ENCODE results near the gene AATK.

AATK gene

DNA sequence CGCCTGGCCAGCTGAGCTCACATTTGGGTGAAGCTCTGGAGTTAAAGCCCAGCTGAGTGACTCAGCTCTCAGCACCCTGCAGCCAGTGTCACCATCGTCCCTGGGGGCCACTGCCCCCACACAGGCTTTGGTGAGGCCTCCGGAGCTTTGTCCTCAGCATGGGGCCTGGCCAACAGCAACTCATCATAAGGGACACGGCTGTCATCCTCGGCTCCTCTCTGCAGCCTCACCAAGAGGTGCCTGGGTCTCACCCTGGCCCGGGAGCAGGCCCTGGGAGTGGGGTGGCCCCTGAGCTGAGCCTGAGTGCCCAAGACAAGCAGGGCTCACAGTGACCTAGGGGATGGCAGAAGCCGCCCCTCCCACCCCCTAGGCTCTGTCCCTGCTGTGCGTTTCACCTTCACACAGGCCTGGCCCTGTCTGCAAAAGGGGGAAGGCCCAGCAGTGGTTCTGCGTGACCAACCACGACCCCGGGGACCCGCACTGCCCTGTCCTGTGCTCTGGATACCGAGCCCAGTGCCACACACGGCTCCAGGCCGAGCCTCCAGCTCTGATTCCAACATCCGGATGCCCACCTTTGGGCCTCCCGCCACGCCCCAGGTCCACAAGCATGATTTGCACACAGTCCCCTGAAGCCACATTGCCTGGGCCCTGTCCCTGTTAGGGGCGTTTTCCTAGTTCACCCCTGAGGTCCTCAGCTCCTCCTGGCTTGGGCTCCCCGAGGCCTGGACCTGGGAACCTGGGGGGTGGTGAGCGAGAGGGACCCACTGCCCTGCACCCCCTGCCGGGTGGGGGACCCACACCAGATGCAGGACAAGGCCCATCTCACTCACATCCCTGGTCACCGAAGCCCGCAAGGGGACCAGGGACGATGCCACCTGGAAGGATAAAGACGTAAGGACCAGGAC, 21.8 kb upstream of the AATK start:
- DNase-seq (ENCODE audit: extremely low spot score): no peak
- POLR2A ChIA-PET: no interaction called here
- CTCF ChIA-PET: no interaction called here
- TF ChIP-seq TARDBP (IDR thresholded peaks at IDR 0.05): no peak
- no peak for TF ChIP-seq LEF1 (IDR thresholded peaks at IDR 0.05; ENCODE audit: borderline replicate concordance)
- no peak for TF ChIP-seq NFRKB (IDR thresholded peaks at IDR 0.05)
- no peak for TF ChIP-seq ELF4 (IDR thresholded peaks at IDR 0.05)
- TF ChIP-seq SP1 (IDR thresholded peaks at IDR 0.05): no peak
- TF ChIP-seq, protein P1, sequence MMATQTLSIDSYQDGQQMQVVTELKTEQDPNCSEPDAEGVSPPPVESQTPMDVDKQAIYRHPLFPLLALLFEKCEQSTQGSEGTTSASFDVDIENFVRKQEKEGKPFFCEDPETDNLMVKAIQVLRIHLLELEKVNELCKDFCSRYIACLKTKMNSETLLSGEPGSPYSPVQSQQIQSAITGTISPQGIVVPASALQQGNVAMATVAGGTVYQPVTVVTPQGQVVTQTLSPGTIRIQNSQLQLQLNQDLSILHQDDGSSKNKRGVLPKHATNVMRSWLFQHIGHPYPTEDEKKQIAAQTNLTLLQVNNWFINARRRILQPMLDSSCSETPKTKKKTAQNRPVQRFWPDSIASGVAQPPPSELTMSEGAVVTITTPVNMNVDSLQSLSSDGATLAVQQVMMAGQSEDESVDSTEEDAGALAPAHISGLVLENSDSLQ (IDR thresholded peaks at IDR 0.05): no peak
- TF ChIP-seq ZNF384 (IDR thresholded peaks at IDR 0.05): no peak
- no peak for TF ChIP-seq FOXA1 (IDR thresholded peaks at IDR 0.05)
- no peak for TF ChIP-seq CTBP1 (IDR thresholded peaks at IDR 0.05; ENCODE audit: borderline replicate concordance)
- no peak for TF ChIP-seq SUZ12 (IDR thresholded peaks at IDR 0.05)

DNA sequence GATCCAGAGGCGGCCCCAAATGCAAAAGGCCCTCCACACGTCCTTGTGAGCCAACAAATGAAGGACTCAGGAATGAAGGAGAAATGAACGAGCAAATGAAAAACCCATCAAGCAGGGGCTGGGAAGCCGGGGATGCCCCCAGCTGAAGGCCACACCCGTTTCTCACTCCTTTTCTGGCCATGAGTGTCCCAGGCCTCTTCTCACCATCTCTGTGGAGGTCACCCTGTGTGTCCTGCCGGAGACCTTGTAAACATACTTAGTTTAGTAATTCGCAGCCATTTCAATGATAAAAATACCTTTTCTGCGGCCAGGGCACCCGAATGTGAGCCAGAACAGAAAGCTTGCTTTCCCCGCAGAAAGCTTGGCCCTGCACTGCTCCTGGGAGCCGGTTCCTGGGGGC, 21.1 kb upstream of the AATK start:
- ChIA-PET CTCF (no interaction called here), POLR2A (no interaction called here)
- DNase-seq (ENCODE audit: extremely low spot score): no peak
- TF ChIP-seq ELF4 (IDR thresholded peaks at IDR 0.05) (no peak), FOXM1 (IDR thresholded peaks at IDR 0.05; ENCODE audit: borderline replicate concordance) (no peak), FOXK2 (IDR thresholded peaks at IDR 0.05) (no peak), ARNT (IDR thresholded peaks at IDR 0.05) (no peak), L3MBTL2 (conservative IDR thresholded peaks at IDR 0.05) (no peak), TARDBP (IDR thresholded peaks at IDR 0.05) (no peak)
- TF ChIP-seq, protein P1 (IDR thresholded peaks at IDR 0.05): no peak

DNA sequence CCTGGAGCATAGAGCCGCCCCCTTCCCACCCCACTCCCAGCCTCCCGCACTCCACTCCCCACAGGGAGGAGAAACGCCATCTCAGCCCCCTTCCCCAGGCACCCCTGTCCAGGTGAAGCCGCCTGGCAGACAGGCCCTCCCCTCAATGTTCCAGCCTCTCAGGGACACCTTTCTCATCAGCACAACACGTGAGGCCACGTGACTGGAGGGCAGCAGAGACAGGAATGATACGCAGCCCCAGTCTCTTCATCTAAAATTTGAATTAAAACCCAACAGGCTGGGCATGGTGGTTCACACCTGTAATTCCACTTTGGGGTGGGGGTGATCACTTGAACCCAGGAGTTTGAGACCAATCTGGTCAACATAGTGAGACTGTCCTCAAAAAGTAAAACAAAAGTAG, 20.2 kb upstream of the AATK start:
- TF ChIP-seq FOXM1 (IDR thresholded peaks at IDR 0.05; ENCODE audit: borderline replicate concordance) (no peak), FOXA1 (IDR thresholded peaks at IDR 0.05) (no peak), SP1 (IDR thresholded peaks at IDR 0.05) (no peak), SUZ12 (IDR thresholded peaks at IDR 0.05) (no peak), ARNT (IDR thresholded peaks at IDR 0.05) (no peak), BHLHE40 (IDR thresholded peaks at IDR 0.05; ENCODE audit: borderline replicate concordance) (no peak), FOXK2 (IDR thresholded peaks at IDR 0.05) (no peak), ELF4 (IDR thresholded peaks at IDR 0.05) (no peak), ZNF384 (IDR thresholded peaks at IDR 0.05) (no peak), NFRKB (IDR thresholded peaks at IDR 0.05) (no peak), HDGF (IDR thresholded peaks at IDR 0.05; ENCODE audit: borderline replicate concordance) (no peak), TARDBP (IDR thresholded peaks at IDR 0.05) (no peak), L3MBTL2 (conservative IDR thresholded peaks at IDR 0.05) (no peak), CTBP1 (IDR thresholded peaks at IDR 0.05; ENCODE audit: borderline replicate concordance) (no peak), LEF1 (IDR thresholded peaks at IDR 0.05; ENCODE audit: borderline replicate concordance) (no peak)
- TF ChIP-seq, protein P1 (IDR thresholded peaks at IDR 0.05): no peak
- CTCF ChIA-PET: no interaction called here
- DNase-seq (ENCODE audit: extremely low spot score): no peak
- POLR2A ChIA-PET: no interaction called here

DNA sequence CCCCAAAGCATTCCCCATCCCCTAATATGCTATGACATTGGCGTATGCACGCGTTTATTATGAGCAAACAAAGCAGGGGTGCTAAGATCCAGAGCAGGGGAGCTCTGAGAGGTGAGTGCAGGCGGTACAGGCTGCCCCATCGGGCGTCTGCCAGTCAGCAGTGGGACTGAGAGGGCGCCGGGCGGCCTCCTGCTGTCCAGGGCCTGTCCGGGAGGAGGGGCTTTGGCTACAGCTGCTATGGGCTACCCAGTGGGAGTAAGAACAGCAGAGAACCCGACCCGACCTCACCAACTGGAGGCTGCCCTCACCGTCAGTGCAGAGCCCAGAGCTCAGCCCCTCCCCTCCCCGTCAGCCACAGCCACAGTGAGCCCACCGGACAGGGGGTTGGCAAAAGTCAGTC, 18.5 kb upstream of the AATK start:
- TF ChIP-seq, protein P1 (IDR thresholded peaks at IDR 0.05): no peak
- TF ChIP-seq ELF4 (IDR thresholded peaks at IDR 0.05) (no peak), ZNF384 (IDR thresholded peaks at IDR 0.05) (no peak), TARDBP (IDR thresholded peaks at IDR 0.05) (no peak), SUZ12 (IDR thresholded peaks at IDR 0.05) (no peak), LEF1 (IDR thresholded peaks at IDR 0.05; ENCODE audit: borderline replicate concordance) (no peak), NFRKB (IDR thresholded peaks at IDR 0.05) (no peak), L3MBTL2 (conservative IDR thresholded peaks at IDR 0.05) (no peak), BHLHE40 (IDR thresholded peaks at IDR 0.05; ENCODE audit: borderline replicate concordance) (no peak), CTBP1 (IDR thresholded peaks at IDR 0.05; ENCODE audit: borderline replicate concordance) (no peak), ARNT (IDR thresholded peaks at IDR 0.05) (no peak), FOXK2 (IDR thresholded peaks at IDR 0.05) (no peak), HDGF (IDR thresholded peaks at IDR 0.05; ENCODE audit: borderline replicate concordance) (no peak)
- DNase-seq (ENCODE audit: extremely low spot score): no peak
- ChIA-PET CTCF (no interaction called here), POLR2A (no interaction called here)

DNA sequence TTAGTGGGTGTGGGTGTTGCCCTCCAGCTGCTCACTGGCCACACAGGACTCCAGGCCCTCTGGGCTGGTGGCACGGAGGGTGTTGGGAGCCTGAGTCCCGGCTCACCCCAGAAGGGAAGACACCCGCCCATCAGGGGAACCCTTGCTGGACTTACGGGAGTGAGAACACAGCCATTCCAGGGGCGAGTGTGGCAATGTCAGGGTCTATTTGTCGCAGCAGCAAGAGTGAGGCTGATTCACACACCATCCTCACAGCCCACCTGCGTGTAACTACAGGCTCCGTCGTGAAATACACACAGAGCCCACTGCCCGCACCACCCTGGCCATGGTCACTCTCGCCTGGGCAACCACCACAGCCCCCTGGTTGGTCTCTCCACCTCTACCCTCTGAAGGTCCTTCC, 17.8 kb upstream of the AATK start:
- no peak for DNase-seq (ENCODE audit: extremely low spot score)
- TF ChIP-seq NFRKB (IDR thresholded peaks at IDR 0.05) (no peak), ARNT (IDR thresholded peaks at IDR 0.05) (no peak), FOXK2 (IDR thresholded peaks at IDR 0.05) (no peak), ZNF384 (IDR thresholded peaks at IDR 0.05) (no peak), L3MBTL2 (conservative IDR thresholded peaks at IDR 0.05) (no peak), SUZ12 (IDR thresholded peaks at IDR 0.05) (no peak), FOXA1 (IDR thresholded peaks at IDR 0.05) (no peak), SP1 (IDR thresholded peaks at IDR 0.05) (no peak), TARDBP (IDR thresholded peaks at IDR 0.05) (no peak), BHLHE40 (IDR thresholded peaks at IDR 0.05; ENCODE audit: borderline replicate concordance) (no peak), CTBP1 (IDR thresholded peaks at IDR 0.05; ENCODE audit: borderline replicate concordance) (no peak), FOXM1 (IDR thresholded peaks at IDR 0.05; ENCODE audit: borderline replicate concordance) (no peak), ELF4 (IDR thresholded peaks at IDR 0.05) (no peak)
- TF ChIP-seq, protein P1 (IDR thresholded peaks at IDR 0.05): no peak
- ChIA-PET CTCF (no interaction called here), POLR2A (no interaction called here)

Measured in HEK293T (cell line).